Measurements from ENCODE around the gene TMEM247.

DNA sequence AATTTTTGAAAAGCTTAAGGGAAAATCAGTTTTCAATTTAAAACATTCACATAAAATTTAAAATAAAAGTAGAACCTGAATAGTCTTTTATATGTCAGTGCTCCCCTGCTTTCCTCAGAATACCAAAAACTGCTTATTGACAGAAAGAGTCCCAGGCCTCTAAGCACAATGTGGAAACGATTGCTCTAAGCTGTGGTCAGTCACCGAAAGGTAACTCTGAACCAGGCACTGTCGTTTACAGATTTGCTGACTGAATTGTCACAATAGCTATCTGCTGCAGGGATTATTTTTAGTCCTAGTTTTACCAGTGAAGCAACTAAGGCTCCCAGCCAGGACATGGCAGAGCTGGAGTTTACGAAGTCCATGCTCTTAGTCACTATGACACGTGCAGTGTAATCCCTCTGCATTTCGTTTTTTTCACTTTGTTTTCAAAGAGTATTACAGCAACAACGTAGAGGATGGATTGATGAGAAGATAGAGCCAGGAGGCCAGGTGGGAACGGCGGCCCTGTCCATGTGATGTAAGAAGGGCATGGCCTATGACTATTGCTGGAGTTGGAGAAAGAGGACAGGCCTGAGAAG, 28.1 kb upstream of the TMEM247 start:
- TF ChIP-seq, protein P1, sequence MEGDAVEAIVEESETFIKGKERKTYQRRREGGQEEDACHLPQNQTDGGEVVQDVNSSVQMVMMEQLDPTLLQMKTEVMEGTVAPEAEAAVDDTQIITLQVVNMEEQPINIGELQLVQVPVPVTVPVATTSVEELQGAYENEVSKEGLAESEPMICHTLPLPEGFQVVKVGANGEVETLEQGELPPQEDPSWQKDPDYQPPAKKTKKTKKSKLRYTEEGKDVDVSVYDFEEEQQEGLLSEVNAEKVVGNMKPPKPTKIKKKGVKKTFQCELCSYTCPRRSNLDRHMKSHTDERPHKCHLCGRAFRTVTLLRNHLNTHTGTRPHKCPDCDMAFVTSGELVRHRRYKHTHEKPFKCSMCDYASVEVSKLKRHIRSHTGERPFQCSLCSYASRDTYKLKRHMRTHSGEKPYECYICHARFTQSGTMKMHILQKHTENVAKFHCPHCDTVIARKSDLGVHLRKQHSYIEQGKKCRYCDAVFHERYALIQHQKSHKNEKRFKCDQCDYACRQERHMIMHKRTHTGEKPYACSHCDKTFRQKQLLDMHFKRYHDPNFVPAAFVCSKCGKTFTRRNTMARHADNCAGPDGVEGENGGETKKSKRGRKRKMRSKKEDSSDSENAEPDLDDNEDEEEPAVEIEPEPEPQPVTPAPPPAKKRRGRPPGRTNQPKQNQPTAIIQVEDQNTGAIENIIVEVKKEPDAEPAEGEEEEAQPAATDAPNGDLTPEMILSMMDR (conservative IDR thresholded peaks at IDR 0.05) = no peak
- TF ChIP-seq ZFX (IDR thresholded peaks at IDR 0.05) = no peak

All from C4-2B (cell line).